C4-2B (cell line): ENCODE data around the gene HES2.

Source experiments
- ZFX ChIP-seq: fragments of 450-650 bp; IDR thresholded peaks from 2 replicates; pipeline ENCODE4 v1.6.1; 2017
- TF ChIP-seq, protein P1 (sequence below): fragments of 450-650 bp; conservative IDR thresholded peaks from 2 replicates; pipeline ENCODE4 v1.5.1; 2017; ENCODE audit warnings: mild to moderate bottlenecking

GRCh38 chr1:6461538-6462411, 42.1 kb upstream of the HES2 start:
- TF ChIP-seq, protein P1, sequence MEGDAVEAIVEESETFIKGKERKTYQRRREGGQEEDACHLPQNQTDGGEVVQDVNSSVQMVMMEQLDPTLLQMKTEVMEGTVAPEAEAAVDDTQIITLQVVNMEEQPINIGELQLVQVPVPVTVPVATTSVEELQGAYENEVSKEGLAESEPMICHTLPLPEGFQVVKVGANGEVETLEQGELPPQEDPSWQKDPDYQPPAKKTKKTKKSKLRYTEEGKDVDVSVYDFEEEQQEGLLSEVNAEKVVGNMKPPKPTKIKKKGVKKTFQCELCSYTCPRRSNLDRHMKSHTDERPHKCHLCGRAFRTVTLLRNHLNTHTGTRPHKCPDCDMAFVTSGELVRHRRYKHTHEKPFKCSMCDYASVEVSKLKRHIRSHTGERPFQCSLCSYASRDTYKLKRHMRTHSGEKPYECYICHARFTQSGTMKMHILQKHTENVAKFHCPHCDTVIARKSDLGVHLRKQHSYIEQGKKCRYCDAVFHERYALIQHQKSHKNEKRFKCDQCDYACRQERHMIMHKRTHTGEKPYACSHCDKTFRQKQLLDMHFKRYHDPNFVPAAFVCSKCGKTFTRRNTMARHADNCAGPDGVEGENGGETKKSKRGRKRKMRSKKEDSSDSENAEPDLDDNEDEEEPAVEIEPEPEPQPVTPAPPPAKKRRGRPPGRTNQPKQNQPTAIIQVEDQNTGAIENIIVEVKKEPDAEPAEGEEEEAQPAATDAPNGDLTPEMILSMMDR: no peak
- TF ChIP-seq ZFX: no peak
